GM19240 (cell line): ENCODE measurements around the gene KCNK2.

Experiments used
- DNase-seq: peaks from one replicate; pipeline ENCODE4 v3.0.0; 2011; ENCODE audit warnings: low spot score; ENCODE audit not compliant: insufficient read length

The KCNK2 gene

DNA sequence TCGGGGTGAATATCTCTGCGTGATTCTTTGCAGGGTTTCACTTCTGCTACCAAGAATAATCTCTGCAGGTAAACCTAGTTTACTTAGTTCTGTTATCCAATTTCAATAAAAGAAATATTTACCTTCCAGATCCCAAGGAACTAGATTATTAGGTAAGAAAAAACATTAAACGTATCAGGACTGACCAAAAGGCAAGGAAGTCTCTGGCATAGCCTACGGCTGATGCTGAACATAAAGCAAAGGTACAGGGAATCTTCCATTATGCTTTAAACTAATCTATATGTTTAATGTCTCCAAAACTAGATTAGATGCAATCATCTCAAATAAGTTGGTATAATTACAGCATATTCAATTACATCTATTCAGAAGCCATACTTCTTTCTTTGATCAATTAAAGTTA is 168.9 kb downstream of the KCNK2 start:
- no peak for DNase-seq

DNA sequence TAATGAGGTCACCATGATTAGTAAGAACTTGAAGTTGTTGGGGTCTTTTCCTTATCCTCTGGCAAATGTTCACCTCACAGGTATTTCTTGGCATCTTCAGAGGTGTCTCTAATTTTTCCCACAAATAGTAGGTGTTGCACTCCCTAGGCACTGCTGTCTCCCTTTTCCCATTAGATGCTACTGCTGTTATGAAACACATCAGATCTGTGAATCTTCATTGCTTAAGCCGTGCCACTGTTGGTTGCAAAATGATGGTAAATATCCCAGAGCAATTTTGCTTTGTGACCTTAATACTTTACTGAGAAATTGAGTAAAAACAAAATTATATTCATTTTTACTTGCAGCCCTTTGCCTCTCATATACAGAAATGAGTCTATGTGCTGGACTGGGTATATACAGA is 169.6 kb downstream of the KCNK2 start:
- DNase-seq = no peak

DNA sequence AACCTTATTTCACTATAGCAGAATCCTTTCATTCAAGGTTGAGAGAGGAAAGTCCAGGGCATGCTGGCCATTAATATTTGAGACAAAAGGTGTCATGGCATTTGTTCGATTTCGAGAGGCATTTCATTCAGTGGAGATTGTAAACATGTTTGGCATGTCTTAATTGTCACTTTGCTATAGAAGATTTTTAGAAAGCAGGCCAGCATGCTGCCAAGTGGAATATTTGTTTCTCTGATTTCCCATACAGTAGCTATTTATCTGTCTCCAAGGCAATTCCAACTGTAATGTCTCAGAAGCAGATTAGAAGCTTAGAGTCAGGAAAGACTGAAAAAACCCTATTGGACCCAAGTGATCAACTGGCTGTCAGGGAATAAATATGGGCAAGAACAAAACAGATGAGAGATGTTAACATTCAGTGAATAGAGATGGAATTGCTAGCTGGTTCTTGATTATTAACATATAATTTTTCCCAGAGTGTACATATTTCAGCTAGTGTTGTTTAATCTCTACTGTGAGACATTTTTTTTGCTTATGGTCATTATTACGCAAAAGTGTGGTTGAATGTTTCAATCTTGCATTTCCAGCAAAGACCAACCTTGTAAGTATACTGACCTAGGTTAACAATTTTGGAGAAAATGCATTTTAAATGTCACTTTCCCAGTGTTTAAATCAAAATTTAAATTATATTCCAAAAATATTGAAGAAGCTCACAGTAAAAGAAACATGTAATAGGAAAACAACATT is 174.6 kb downstream of the KCNK2 start:
- no peak for DNase-seq

DNA sequence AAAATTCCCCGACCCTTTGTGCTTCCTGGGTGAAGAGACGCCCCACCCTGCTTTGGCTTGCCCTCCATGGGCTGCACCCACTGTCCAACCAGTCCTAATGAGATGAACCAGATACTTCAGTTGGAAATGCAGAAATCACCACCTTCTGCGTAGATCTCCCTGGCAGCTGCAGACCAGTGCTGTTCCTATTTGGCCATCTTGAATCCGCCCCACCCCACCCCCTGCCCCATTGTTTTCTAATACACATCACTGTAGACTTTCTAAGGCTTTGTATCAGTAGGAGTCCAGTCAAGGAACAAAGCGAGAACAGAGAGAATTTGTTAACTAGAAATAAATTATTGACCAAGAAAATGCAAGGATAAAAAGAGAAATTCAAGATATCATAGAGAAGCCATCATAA is 178.2 kb downstream of the KCNK2 start:
- no peak for DNase-seq

DNA sequence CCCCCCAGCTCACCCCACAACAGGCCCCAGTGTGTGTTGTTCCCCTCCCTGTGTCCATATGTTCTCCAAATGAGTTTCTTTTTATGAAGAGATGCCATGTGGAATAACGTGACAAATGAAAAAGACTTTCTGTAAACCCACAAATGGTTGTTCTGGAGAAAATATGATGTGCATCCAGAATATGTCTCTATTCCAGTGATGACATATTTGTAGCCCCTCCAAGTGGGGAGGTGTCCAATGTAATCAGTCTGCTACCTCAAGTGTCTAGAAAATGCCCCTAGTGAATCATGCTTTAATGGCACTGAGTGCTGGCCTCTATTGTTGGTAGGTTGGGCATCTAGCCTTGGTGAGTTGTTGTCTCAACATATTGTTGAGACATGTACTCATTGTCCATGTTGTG is 179.6 kb downstream of the KCNK2 start:
- no peak for DNase-seq

DNA sequence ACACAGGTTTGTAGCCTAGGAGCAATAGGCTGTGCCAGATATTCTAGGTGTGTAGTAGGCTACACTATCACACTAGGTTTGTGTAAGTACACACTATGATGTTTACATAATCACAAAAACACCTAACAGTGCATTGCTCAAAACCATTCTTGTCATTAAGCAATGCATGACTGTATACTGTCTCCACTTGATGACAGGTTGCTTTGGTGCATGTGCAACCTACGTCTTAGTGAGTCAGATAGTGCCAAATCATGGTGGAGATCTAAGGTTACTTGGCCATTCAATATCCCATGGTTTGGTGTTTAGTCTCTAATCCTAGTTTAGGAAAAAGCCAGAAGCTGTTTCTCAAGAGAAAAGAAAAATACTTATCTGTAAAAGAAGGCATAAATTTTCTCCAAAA is 181.1 kb downstream of the KCNK2 start:
- no peak for DNase-seq

DNA sequence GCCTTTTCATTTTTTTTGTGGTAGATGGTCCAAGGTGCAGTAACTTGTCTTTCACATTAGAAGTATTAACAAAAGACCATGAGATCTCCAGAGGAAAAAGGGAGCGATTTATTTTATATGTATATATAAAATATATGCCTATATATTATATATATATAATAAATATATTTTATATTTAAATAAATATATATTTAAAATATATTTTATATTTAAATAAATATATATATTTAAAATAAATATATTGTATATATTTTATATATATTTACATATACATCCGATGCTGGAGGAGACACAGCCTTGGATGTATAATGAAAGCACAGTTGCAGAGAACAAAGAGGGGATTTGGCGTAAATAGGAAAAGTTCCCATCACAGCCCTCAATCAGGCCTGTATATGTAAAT is 182.1 kb downstream of the KCNK2 start:
- DNase-seq = no peak

DNA sequence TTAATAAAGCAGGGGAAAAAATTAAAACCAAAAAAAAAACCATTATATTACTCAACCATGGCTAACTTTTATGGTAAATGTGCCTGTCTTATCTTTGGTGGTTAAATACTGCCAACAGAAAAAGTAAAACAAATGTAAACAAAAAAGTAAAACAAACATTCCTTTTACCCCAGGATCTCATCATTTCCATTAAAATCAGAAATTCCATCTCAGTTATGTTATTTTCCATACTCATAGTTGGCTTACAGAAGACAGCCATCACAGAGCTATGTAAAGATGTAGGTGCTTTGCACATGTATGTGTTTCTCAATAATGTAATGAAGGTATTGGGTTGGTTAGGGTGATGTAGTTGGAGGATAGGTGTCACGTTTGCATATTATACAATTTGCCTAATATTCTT is 185.0 kb downstream of the KCNK2 start:
- DNase-seq = no peak

DNA sequence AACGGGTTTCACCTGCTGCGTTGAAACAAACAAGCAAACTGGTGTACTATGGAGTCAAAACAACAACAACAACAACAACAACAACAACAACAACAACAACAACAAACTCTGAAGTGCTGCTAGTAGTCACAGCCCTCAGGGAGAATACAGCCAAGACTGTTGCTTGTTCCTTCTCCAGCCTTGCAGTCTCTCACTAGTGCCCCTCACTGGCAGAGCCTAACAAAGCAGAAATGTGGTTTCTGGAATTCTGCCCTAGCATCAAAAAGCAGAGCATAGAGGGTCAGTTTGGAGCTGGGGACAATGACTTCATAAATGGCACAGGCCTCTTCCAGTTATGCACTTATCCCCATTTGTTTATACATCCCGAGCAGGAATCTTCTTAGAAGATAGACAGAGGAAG is 187.4 kb downstream of the KCNK2 start:
- no peak for DNase-seq

DNA sequence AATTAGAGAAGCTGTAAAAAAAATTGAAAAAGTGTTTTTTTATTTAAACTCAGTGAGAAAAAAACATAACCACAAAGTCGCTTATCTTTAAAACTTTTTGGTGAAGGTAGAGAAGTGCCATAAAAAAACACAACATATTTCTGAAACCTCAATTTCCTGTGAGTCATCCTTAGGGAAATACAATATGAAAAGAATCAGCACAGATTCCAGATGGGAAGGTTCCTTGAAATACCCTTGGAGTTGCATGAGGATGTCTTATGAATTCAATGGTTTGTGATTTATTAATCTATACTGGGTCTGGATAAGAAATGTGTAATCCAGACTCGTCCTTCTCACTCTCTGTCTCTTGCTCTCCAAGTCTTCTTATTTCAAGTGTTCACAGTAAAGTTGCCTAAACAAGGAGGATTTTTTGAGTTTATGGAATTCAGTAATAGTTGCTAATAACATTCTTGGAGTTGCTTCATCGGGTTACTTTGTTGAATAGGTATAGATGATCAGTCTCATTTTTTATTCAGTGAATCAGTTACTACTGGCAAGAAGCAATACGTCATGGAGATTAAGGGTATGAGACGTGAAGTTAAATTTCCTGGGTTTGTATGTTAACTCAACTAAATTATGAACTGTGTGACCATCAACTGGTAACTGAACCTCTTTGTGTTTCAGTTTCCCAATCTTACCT is 191.4 kb downstream of the KCNK2 start:
- no peak for DNase-seq

DNA sequence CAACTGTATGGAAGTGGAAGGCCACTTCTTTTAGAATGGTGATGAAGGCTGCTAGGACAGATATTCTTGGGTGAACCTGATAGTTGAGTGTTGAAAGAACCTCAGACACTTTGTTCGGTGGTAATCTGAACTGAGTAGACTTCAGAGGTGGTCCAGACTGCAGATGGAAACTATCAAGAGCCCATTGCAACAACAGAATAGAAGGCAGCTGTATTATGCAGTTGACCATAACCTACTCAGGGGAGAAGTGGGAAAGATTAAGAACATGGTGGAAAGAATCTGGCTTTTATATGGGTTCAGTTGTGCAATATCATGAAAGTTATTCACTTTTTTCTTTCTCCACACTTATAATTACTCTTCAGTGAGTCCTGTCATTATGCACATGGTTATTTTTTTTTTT is 194.0 kb downstream of the KCNK2 start:
- DNase-seq = no peak

DNA sequence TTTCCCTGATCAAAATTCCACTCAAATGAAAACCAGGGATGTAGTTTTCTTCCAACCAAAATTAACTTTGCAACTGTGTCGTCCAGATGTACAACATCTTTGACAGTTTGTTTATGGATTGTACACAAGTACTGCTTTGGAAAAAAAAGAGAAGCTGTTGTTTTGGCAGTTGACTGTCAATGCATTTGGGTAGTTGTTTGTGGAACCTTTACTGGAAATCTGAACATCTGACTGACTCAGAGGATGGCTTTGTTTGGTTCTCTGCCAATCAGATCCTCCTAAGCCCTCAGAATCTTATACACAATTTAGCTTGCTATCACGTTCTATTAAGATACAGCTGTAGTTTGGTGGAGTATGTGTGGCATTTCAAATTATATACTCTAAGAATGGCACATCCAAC is 195.0 kb downstream of the KCNK2 start:
- no peak for DNase-seq

DNA sequence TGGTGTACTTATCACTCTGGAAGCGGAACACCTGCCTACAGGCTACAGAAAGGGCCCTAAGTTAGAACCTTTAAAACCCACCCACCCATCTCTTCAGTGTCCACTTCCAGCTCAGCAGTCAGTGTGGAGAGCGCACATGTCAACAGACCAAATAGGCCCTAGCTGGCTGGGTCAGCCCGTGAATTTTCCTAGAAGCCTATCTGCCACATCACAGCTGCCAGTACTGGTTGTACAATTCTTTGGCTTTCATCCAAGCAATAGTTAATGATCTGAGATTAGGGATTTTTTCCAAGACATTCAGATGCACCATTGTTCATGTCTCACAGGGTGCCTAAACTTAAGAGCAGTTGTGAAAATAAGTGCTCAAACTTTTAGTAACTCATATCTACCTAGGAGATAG is 197.1 kb downstream of the KCNK2 start:
- DNase-seq = no peak

DNA sequence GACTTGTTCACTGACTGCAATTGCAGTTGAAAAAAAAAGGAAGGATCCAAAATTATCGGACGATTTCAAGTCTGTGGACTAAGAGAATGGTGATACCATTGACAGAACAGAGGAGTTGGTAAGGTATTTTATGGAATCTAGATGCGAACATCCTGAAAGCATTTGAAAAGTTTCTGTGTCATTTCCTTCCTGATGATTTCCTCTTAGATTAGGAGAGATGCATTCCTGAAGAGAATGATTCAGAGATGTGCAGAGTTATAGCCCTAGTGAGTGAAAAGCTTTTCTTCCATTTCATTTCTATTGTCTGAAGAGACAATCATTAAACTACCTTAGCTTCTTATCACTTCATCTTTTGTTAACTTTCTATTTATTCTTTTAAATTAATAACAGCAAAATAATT is 200.0 kb downstream of the KCNK2 start:
- no peak for DNase-seq

DNA sequence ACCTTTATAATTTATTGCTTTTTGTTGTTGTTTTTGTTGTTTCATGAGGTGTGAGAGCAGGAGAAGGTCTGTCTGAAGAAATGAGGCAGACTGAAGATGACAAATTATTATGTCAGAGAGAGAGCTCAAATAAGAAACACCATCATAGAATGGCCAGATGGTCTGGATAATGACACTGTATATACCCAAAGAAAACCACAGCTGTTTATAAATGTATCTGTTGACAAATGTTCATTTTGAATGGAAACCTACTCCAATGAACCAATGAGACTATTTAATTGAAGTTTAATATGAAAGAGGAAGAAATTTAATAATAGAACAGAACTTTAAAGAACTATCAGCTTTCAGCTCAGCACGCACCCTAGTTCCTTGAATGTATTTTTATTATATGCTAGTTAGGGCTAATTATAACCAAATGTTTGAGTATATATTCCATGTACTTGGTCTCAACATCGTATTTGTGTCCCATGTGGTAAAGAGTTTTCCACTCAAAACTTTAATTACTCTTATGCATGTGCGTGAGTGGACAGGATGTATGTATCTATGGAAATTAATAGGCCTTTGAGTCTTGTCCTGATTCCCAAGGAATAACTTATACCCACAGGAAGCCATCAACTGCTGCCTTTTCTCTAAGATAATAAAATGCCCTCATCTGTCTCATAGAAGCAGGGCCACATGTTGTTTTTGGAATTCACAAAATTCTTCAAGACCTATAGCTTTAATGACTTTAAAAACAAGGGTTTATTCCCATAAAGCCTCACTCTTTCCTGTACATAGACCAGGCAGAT is 202.7 kb downstream of the KCNK2 start:
- DNase-seq = no peak
